K562 (cell line): ENCODE data around the gene CADM2.

Experiments used
- IRF2 ChIP-seq: sonication (generic); formaldehyde crosslinking; IDR thresholded peaks from 2 replicates; pipeline ENCODE4 v1.8.1; 2022; ENCODE audit warnings: mild to moderate bottlenecking, missing genetic modification reagents
- JUNB ChIP-seq: fragments of 450-650 bp; formaldehyde crosslinking; conservative IDR thresholded peaks from 2 replicates; pipeline ENCODE4 v1.4.0; 2020; ENCODE audit warnings: mild to moderate bottlenecking
- MAZ ChIP-seq, 2 experiments: fragments of 450-650 bp in 1 of 2; sonication (generic) in 1 of 2; formaldehyde crosslinking; IDR thresholded peaks in 1 of 2; conservative IDR thresholded peaks in 1 of 2; 2 replicates each; pipeline versions ENCODE4 v1.4.0 to v1.5.0; 2020; ENCODE audit warnings: mild to moderate bottlenecking in 1 of 2, missing genetic modification reagents in 1 of 2
- NR3C1 ChIP-seq: sonication (generic); formaldehyde crosslinking; IDR thresholded peaks from 2 replicates; pipeline ENCODE4 v1.8.1; 2022; ENCODE audit warnings: missing genetic modification reagents
- RAD51 ChIP-seq: fragments of 450-650 bp; IDR thresholded peaks from 2 replicates; pipeline ENCODE4 v1.7.1; 2016; ENCODE audit warnings: low read depth, mild to moderate bottlenecking, borderline replicate concordance
- SIN3A ChIP-seq, 2 experiments: fragments of 150-350 bp in 1 of 2; IDR thresholded peaks; 2 replicates each; pipeline ENCODE4 v1.6.1; 2011 to 2016; ENCODE audit warnings: borderline replicate concordance in 2 of 2, low read depth in 2 of 2, low read length in 2 of 2, mild to moderate bottlenecking in 2 of 2, moderate library complexity in 2 of 2; ENCODE audit not compliant: control insufficient read depth in 1 of 2
- WHSC1 ChIP-seq: IDR thresholded peaks from one replicate; pipeline ENCODE4 v1.6.1; 2012; ENCODE audit warnings: low read length, control low read depth, inconsistent platforms
- ZFX ChIP-seq: sonication (generic); formaldehyde crosslinking; IDR thresholded peaks from 2 replicates; pipeline ENCODE4 v1.8.0; 2022; ENCODE audit warnings: mild to moderate bottlenecking, missing genetic modification reagents, moderate library complexity
- TF ChIP-seq, protein P1 (sequence below), 3 experiments: IDR thresholded peaks in 2 of 3; conservative IDR thresholded peaks in 1 of 3; 2 replicates each; pipeline ENCODE4 v1.5.1; 2011 to 2012; ENCODE audit warnings: low read length in 3 of 3, mild to moderate bottlenecking in 3 of 3, control low read depth in 2 of 3, improper control_type of control experiment in 1 of 3, inconsistent platforms in 1 of 3, low read depth in 1 of 3, mixed read lengths in 1 of 3, moderate library complexity in 1 of 3; ENCODE audit not compliant: insufficient read depth in 2 of 3
- TF ChIP-seq, protein P2 (sequence below): fragments of 250-450 bp; sonication (Bioruptor Pico); IDR thresholded peaks from 2 replicates; pipeline ENCODE4 v1.4.0; 2020; ENCODE audit warnings: mild to moderate bottlenecking, moderate library complexity
- TF ChIP-seq, protein P3 (sequence below), 2 experiments: fragments of 450-650 bp in 1 of 2; sonication (generic) in 1 of 2; formaldehyde crosslinking in 1 of 2; IDR thresholded peaks in 1 of 2; conservative IDR thresholded peaks in 1 of 2; 2 replicates each; pipeline versions ENCODE4 v1.6.1 to v1.8.1; 2016 to 2023; ENCODE audit warnings: mild to moderate bottlenecking in 2 of 2, moderate library complexity in 2 of 2, inconsistent platforms in 1 of 2, missing genetic modification reagents in 1 of 2

DNA sequence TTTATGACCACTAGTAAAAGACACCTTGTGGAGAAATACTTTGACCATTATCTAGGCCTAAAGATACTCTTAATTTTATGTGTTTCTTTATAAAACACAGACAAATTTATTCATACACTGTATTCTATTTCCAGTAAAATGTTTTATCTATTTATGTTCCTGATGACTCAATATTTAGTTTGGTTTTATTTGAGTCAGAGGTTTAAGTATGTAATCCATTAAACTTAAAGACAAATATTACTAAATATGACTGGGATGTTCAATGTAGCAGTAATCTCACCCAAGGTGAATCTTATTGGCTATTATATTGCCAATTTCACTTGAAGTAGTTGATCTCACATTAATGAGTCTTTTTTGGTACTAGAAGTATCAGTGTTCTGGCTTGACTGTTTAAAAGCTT, 799.7 kb downstream of the CADM2 start:
- TF ChIP-seq MAZ (CRISPR knock-in tag; conservative IDR thresholded peaks at IDR 0.05 in 1 of 2, IDR thresholded peaks at IDR 0.05 in 1 of 2) (no peak), SIN3A (IDR thresholded peaks at IDR 0.05; ENCODE audit: borderline replicate concordance in 2 of 2, control insufficient read depth in 1 of 2, low read depth in 2 of 2, low read length in 2 of 2) (no peak), ZFX (CRISPR knock-in tag) (no peak), IRF2 (CRISPR knock-in tag) (no peak), RAD51 (no peak), WHSC1 (no peak), JUNB (no peak), NR3C1 (no peak)
- TF ChIP-seq, protein P1, sequence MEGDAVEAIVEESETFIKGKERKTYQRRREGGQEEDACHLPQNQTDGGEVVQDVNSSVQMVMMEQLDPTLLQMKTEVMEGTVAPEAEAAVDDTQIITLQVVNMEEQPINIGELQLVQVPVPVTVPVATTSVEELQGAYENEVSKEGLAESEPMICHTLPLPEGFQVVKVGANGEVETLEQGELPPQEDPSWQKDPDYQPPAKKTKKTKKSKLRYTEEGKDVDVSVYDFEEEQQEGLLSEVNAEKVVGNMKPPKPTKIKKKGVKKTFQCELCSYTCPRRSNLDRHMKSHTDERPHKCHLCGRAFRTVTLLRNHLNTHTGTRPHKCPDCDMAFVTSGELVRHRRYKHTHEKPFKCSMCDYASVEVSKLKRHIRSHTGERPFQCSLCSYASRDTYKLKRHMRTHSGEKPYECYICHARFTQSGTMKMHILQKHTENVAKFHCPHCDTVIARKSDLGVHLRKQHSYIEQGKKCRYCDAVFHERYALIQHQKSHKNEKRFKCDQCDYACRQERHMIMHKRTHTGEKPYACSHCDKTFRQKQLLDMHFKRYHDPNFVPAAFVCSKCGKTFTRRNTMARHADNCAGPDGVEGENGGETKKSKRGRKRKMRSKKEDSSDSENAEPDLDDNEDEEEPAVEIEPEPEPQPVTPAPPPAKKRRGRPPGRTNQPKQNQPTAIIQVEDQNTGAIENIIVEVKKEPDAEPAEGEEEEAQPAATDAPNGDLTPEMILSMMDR (IDR thresholded peaks at IDR 0.05 in 2 of 3, conservative IDR thresholded peaks at IDR 0.05 in 1 of 3; ENCODE audit: insufficient read depth in 2 of 3, low read depth in 1 of 3, low read length in 3 of 3): no peak
- TF ChIP-seq, protein P2, sequence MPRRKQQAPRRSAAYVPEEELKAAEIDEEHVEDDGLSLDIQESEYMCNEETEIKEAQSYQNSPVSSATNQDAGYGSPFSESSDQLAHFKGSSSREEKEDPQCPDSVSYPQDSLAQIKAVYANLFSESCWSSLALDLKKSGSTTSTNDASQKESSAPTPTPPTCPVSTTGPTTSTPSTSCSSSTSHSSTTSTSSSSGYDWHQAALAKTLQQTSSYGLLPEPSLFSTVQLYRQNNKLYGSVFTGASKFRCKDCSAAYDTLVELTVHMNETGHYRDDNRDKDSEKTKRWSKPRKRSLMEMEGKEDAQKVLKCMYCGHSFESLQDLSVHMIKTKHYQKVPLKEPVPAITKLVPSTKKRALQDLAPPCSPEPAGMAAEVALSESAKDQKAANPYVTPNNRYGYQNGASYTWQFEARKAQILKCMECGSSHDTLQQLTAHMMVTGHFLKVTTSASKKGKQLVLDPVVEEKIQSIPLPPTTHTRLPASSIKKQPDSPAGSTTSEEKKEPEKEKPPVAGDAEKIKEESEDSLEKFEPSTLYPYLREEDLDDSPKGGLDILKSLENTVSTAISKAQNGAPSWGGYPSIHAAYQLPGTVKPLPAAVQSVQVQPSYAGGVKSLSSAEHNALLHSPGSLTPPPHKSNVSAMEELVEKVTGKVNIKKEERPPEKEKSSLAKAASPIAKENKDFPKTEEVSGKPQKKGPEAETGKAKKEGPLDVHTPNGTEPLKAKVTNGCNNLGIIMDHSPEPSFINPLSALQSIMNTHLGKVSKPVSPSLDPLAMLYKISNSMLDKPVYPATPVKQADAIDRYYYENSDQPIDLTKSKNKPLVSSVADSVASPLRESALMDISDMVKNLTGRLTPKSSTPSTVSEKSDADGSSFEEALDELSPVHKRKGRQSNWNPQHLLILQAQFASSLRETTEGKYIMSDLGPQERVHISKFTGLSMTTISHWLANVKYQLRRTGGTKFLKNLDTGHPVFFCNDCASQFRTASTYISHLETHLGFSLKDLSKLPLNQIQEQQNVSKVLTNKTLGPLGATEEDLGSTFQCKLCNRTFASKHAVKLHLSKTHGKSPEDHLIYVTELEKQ (CRISPR knock-in tag): no peak
- TF ChIP-seq, protein P3, sequence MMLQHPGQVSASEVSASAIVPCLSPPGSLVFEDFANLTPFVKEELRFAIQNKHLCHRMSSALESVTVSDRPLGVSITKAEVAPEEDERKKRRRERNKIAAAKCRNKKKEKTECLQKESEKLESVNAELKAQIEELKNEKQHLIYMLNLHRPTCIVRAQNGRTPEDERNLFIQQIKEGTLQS (IDR thresholded peaks at IDR 0.05): no peak
- TF ChIP-seq, protein P3 (CRISPR knock-in tag; conservative IDR thresholded peaks at IDR 0.05): no peak
